ENCODE results near the gene AMACR.
"Not testable (repeated sequence)": the region's sequence is repeated elsewhere in the genome, so short reads cannot be mapped to it uniquely, and the experiment has no call there.

The AMACR gene

DNA sequence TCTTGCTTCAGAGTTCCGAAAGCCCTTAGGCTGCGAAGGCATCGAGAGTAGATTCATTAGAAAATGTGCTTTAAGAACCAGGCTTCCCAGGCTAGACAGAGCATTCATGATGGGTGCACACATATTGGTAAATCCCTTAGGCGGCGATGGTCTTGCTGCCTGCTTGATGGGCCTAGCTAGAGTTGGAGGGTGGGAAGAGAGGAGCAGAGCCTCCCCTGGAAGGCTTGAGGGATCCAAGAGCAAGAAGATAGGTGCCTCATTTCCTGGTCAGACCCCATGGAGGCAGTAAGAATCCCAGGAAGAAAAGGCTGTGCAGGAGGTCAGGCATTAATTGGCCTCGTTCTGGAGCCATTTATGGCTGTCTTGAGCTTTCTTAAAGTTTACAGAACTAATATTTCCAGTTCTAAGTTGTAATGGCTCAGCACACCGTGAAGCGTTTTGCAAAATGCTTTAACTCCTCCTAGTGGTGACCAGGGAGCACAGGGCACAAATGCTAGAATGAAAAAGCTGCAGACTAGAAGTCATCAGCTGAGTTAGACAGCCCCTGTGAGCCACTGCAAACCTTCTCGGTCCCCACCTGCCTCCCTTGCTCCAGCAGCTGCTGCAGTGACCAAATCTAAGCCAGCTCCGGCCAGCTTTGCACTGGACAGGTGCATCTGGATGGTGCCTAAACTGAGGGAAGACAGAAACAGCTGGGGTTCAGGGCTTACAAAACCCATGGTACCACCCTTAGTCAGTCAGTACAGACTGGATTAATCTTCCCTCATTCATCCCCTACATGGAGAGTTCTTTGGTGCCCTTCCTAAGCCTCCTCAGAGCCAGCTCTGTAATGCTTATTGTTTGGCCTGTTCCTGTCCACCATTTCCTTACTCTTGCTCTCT lies 38.0 kb downstream of the AMACR start:
- TF ChIP-seq, protein P1, sequence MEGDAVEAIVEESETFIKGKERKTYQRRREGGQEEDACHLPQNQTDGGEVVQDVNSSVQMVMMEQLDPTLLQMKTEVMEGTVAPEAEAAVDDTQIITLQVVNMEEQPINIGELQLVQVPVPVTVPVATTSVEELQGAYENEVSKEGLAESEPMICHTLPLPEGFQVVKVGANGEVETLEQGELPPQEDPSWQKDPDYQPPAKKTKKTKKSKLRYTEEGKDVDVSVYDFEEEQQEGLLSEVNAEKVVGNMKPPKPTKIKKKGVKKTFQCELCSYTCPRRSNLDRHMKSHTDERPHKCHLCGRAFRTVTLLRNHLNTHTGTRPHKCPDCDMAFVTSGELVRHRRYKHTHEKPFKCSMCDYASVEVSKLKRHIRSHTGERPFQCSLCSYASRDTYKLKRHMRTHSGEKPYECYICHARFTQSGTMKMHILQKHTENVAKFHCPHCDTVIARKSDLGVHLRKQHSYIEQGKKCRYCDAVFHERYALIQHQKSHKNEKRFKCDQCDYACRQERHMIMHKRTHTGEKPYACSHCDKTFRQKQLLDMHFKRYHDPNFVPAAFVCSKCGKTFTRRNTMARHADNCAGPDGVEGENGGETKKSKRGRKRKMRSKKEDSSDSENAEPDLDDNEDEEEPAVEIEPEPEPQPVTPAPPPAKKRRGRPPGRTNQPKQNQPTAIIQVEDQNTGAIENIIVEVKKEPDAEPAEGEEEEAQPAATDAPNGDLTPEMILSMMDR (IDR thresholded peaks at IDR 0.05; ENCODE audit: borderline replicate concordance, control extremely low read depth, extremely low read depth, insufficient read depth, missing control alignments): peak; percentile 75
- DNase-seq (ENCODE audit: low spot score): peak; percentile 72
- in situ Hi-C loops (cut with MboI; ENCODE audit: low sequenced_read_pairs, unreplicated experiment): loop anchor here (10.0 kb wide), 1 partner anchor 535 kb away; no protein-coding TSS in a partner anchor

DNA sequence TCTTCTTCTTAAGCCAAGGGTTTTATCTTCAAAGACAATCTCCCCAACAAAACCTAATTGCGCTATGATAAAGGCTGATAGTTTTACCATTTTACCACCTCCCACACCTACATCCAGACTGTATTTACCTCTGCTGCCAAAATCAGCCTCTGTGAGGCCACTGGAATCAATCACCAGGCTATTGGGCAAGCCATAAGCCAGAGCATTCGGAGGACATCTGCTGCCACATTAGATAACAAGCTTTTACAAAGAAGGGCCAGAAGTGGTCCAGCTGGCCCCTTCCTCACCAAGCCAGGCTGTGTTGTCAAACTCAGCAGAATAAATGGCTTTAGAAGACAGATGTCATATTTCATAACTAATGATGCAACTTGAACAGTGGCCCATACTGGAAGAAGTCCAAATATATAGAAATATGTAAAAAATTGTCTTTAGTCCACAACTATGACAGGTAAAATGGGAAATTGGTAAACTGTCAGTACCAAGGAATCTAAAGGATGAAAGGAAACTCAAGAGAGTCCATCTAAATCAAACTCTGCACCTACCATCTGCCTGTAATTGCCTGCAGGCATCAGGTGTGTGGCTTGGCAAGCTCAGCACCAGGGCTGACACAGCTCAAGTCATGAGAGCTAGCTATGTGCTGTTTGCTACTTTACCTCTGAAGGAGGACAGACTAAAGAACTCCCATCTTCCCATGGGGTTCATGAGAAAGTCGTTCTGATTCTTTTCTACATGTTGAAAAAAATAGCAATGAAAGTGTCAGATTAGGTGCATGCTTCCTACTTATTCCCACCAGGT lies 39.4 kb downstream of the AMACR start:
- TF ChIP-seq, protein P1 (IDR thresholded peaks at IDR 0.05; ENCODE audit: borderline replicate concordance, control extremely low read depth, extremely low read depth, insufficient read depth, missing control alignments): no peak
- no peak for DNase-seq (ENCODE audit: low spot score)
- in situ Hi-C loops (cut with MboI; ENCODE audit: low sequenced_read_pairs, unreplicated experiment): loop anchor here (10.0 kb wide), 1 partner anchor 534 kb away; no protein-coding TSS in a partner anchor

DNA sequence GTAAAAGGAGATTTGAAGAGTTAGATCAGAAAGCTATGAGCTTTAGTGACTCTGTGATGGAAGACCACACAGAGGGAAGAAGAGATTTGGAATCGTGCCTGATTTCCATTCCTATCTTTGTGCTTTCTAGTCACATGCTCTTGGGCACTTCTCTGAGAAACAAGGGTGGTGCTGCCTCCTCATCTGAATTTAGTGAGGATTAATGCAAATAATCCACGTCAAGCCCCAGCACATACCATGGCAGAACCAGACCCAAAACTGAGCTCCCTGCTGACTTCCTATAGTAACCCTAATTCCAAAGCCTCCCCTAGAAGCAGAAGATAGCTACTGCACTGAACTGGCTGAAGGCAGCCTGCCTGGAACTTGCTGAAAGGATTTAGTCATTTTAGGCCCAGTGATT lies 41.0 kb downstream of the AMACR start:
- TF ChIP-seq, protein P1 (IDR thresholded peaks at IDR 0.05; ENCODE audit: borderline replicate concordance, control extremely low read depth, extremely low read depth, insufficient read depth, missing control alignments): no peak
- DNase-seq (ENCODE audit: low spot score): no peak
- in situ Hi-C loops (cut with MboI; ENCODE audit: low sequenced_read_pairs, unreplicated experiment): loop anchor here (10.0 kb wide), 1 partner anchor 532 kb away; no protein-coding TSS in a partner anchor

DNA sequence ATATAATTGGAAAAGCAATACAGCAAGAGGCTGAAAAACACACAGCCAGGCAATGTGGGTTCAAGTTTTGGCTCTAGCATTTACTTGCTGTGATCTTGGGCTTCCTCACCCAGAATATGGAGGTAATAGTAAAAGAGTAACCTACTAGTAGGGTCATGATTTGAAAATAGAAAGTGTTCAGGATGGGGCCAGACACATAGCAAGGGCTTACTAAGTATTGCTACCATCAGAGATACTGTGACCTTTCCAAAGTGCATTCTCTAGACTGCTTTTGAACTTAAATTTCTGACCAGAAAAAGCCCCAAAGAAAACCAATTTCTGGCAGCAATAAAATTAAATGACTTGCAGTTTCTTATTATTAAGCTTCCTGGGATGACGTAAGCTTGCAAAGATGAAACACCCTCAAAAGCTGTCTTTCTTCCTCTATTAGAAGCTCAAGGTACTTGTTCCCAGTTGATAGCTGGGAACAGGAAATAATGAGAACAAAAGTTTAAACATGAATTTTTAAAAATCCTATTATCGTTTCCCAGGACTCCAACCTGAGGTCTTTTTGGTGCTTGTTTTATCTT lies 43.6 kb downstream of the AMACR start:
- DNase-seq (ENCODE audit: low spot score): peak; percentile 22
- in situ Hi-C loops (cut with MboI; ENCODE audit: low sequenced_read_pairs, unreplicated experiment): loop anchor here (10.0 kb wide), 1 partner anchor 529 kb away; no protein-coding TSS in a partner anchor
- TF ChIP-seq, protein P1 (IDR thresholded peaks at IDR 0.05; ENCODE audit: borderline replicate concordance, control extremely low read depth, extremely low read depth, insufficient read depth, missing control alignments): no peak

DNA sequence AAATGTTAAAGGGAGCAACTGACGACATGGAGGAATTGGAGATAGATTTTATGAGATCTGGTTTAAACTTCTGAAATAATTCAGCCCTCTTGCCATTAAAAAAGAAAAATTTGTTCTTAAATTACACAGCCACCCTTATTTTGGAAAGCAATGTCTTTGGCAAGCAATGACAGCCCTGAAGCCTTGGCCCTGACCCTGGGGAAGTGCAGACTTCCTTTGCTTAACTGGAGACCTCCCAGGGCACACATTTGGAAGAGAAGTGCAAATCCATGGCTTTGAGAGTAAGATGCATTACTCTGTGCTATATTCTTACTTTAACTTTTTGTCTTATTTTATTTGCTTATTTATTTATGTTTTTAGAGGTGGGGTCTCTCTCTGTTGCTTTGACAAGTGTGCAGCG lies 49.7 kb downstream of the AMACR start:
- DNase-seq (ENCODE audit: low spot score): no peak
- TF ChIP-seq, protein P1 (IDR thresholded peaks at IDR 0.05; ENCODE audit: borderline replicate concordance, control extremely low read depth, extremely low read depth, insufficient read depth, missing control alignments): no peak
- in situ Hi-C loops (cut with MboI; ENCODE audit: low sequenced_read_pairs, unreplicated experiment): no loop called here

DNA sequence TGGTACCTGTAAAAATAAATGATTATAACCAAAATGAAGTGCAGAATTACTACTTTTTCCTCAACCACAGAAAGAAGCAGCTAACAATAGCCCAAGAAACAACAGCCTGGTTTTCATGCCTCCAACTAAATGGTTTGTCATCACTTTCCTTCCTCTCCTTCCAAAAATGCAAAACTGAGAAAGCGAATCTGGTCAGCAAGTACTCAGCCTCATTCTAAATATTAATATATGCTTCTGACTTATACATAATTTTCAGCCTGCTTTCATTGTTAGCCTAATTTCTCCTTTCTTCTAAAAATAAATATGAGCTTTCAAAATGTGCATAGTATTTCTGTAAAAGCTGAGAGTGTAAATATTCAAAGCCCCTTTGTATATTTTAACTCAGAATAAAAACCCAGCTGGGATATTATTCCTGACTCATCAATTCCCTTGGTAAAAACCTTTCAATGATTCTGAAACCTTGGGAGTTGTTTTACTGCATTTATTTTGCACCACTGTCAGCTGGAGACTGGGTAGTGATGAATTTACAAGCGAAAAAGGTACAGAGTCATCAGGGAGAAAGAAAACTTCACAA lies 50.2 kb downstream of the AMACR start:
- TF ChIP-seq, protein P1 (IDR thresholded peaks at IDR 0.05; ENCODE audit: borderline replicate concordance, control extremely low read depth, extremely low read depth, insufficient read depth, missing control alignments): no peak
- DNase-seq (ENCODE audit: low spot score): no peak
- in situ Hi-C loops (cut with MboI; ENCODE audit: low sequenced_read_pairs, unreplicated experiment): no loop called here

DNA sequence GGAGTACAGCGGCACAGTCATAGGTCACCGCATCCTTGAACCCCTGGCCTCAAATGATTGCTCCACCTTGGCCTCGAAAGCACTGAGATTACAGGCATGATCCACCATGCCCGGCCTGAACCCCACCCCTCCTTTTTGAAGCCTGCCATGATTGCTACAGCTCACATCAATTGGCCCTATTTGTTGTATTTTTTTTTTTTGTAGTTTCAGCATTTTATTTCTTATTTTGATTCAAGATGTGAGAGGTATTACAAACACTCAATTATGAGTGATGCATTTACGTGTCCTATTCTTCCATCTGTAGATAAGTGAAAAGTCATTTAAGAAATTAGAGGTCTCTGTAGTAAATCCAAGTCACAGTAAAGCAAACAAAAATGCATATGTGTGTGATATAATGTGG lies 55.7 kb downstream of the AMACR start:
- in situ Hi-C loops (cut with MboI; ENCODE audit: low sequenced_read_pairs, unreplicated experiment); DNase-seq (ENCODE audit: low spot score): not testable (repeated sequence)
